HepG2 (cell line): Measurements from ENCODE around the gene GDF15. TPM values are rescaled to one million over a fixed set of nuclear protein-coding genes. Genes with fewer than 3 reads are reported as not detected.

ENCODE experiments used
- E2F1 ChIP-seq: sonication (generic); formaldehyde crosslinking; IDR thresholded peaks from 2 replicates; pipeline ENCODE4 v1.5.0; 2020; ENCODE audit warnings: missing genetic modification reagents
- HNF1A ChIP-seq, 2 experiments: sonication (generic) in 1 of 2; formaldehyde crosslinking in 1 of 2; IDR thresholded peaks; 2 replicates each; pipeline versions ENCODE4 v1.4.0 to v1.6.1; 2016 to 2020; ENCODE audit warnings: borderline replicate concordance in 1 of 2, low read depth in 1 of 2, mild to moderate bottlenecking in 1 of 2, missing genetic modification reagents in 1 of 2
- MAFK ChIP-seq, 2 experiments: IDR thresholded peaks in 1 of 2; conservative IDR thresholded peaks in 1 of 2; 2 replicates each; pipeline ENCODE4 v1.6.1; 2011; ENCODE audit warnings: improper control_type of control experiment in 2 of 2, low read length in 2 of 2
- MBD4 ChIP-seq: IDR thresholded peaks from 2 replicates; pipeline ENCODE4 v1.6.1; 2012; ENCODE audit warnings: low read length, inconsistent platforms, borderline replicate concordance
- NFKB2 ChIP-seq: sonication (generic); formaldehyde crosslinking; IDR thresholded peaks from 2 replicates; pipeline ENCODE4 v1.4.0; 2020; ENCODE audit warnings: missing genetic modification reagents, borderline replicate concordance
- RBFOX2 ChIP-seq: fragments of 200-400 bp; formaldehyde crosslinking; IDR thresholded peaks from 2 replicates; pipeline ENCODE4 v1.6.1; 2017; ENCODE audit warnings: low read depth, mild to moderate bottlenecking, low read length
- ZBTB39 ChIP-seq: sonication (generic); formaldehyde crosslinking; IDR thresholded peaks from 2 replicates; pipeline ENCODE4 v1.5.0; 2020; ENCODE audit warnings: missing genetic modification reagents
- ZNF12 ChIP-seq: sonication (generic); formaldehyde crosslinking; IDR thresholded peaks from 2 replicates; pipeline ENCODE4 v1.5.0; 2020; ENCODE audit warnings: missing genetic modification reagents
- ZNF354B ChIP-seq: sonication (generic); formaldehyde crosslinking; IDR thresholded peaks from 2 replicates; pipeline ENCODE4 v1.8.0; 2022; ENCODE audit warnings: mild to moderate bottlenecking, missing genetic modification reagents
- ZNF484 ChIP-seq: sonication (generic); formaldehyde crosslinking; IDR thresholded peaks from 2 replicates; pipeline ENCODE4 v1.5.1; 2020; ENCODE audit warnings: mild to moderate bottlenecking, low read depth, missing genetic modification reagents, borderline replicate concordance
- ZNF558 ChIP-seq: sonication (generic); formaldehyde crosslinking; IDR thresholded peaks from 2 replicates; pipeline ENCODE4 v1.9.0; 2022; ENCODE audit warnings: mild to moderate bottlenecking, missing genetic modification reagents, borderline replicate concordance
- ZNF710 ChIP-seq: sonication (generic); formaldehyde crosslinking; IDR thresholded peaks from 2 replicates; pipeline ENCODE4 v1.5.0; 2020; ENCODE audit warnings: mild to moderate bottlenecking, missing genetic modification reagents, borderline replicate concordance
- ZNF775 ChIP-seq: sonication (generic); formaldehyde crosslinking; IDR thresholded peaks from 2 replicates; pipeline ENCODE4 v1.4.0; 2020; ENCODE audit warnings: missing genetic modification reagents, mild to moderate bottlenecking, moderate library complexity, borderline replicate concordance
- polyA plus RNA-seq, 8 experiments: library from polyadenylated mRNA; depleted of rRNA in 3 of 8; stranded (reverse) in 7 of 8; unstranded in 1 of 8; fragments of >200 nt; fragmentation: Illumina TruSeq in 4 of 8; extraction: Trizol in 4 of 8; gene quantifications; 2 replicates each; pipeline versions ENCODE4 v1.2.1 to v1.2.3, GENCODE V29; 2011 to 2016; ENCODE audit warnings: low read depth in 4 of 8, missing spikeins in 1 of 8, mixed read lengths in 1 of 8; ENCODE audit not compliant: insufficient read depth in 1 of 8
- total RNA-seq, 5 experiments: library from RNA; depleted of rRNA; stranded (reverse); fragments of >200 nt; fragmentation: Illumina TruSeq; extraction: Trizol; gene quantifications; 2 replicates each; pipeline ENCODE4 v1.2.3, GENCODE V29; 2016; ENCODE audit warnings: low read depth in 1 of 5
- TF ChIP-seq, protein P1 (sequence below): sonication (generic); formaldehyde crosslinking; IDR thresholded peaks from 2 replicates; pipeline ENCODE4 v1.4.0; 2020; ENCODE audit warnings: missing genetic modification reagents, borderline replicate concordance

GDF15 gene
- total and polyA plus RNA-seq, 2 of the 13 experiments (the other 11 are each of a cell fraction or from before 2014, with no cell fraction given) = 146 to 422 TPM

DNA sequence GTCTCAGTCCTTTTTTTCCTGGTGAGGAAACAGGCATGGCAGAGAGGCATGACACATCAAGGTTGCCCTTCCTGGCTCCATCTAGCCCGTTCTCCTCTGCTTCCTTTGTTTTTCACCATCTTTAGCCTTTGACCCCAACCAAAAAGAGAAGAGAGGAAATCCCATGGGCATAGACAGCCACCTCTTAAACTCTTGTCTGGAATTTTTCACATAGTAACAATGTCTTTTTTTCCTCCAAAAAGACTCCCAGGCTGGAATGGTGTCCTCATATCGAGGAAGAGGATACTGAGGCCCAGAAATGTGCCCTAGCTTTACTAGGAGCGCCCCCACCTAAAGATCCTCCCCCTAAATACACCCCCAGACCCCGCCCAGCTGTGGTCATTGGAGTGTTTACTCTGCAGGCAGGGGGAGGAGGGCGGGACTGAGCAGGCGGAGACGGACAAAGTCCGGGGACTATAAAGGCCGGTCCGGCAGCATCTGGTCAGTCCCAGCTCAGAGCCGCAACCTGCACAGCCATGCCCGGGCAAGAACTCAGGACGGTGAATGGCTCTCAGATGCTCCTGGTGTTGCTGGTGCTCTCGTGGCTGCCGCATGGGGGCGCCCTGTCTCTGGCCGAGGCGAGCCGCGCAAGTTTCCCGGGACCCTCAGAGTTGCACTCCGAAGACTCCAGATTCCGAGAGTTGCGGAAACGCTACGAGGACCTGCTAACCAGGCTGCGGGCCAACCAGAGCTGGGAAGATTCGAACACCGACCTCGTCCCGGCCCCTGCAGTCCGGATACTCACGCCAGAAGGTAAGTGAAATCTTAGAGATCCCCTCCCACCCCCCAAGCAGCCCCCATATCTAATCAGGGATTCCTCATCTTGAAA is at the start of gene GDF15 (continued):
- TF ChIP-seq, protein P1, sequence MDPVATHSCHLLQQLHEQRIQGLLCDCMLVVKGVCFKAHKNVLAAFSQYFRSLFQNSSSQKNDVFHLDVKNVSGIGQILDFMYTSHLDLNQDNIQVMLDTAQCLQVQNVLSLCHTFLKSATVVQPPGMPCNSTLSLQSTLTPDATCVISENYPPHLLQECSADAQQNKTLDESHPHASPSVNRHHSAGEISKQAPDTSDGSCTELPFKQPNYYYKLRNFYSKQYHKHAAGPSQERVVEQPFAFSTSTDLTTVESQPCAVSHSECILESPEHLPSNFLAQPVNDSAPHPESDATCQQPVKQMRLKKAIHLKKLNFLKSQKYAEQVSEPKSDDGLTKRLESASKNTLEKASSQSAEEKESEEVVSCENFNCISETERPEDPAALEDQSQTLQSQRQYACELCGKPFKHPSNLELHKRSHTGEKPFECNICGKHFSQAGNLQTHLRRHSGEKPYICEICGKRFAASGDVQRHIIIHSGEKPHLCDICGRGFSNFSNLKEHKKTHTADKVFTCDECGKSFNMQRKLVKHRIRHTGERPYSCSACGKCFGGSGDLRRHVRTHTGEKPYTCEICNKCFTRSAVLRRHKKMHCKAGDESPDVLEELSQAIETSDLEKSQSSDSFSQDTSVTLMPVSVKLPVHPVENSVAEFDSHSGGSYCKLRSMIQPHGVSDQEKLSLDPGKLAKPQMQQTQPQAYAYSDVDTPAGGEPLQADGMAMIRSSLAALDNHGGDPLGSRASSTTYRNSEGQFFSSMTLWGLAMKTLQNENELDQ (CRISPR knock-in tag) = no peak
- peak; percentile 98 for TF ChIP-seq RBFOX2
- peak; percentile 95 for TF ChIP-seq ZNF558 (CRISPR knock-in tag)
- TF ChIP-seq ZNF12 (CRISPR knock-in tag) = peak; percentile 78; the same call in 1 of the 2 replicates
- TF ChIP-seq ZNF775 = peak; percentile 96
- no peak for TF ChIP-seq ZNF484 (CRISPR knock-in tag)
- TF ChIP-seq ZNF710 (CRISPR knock-in tag) = 0 out of 2 replicates have a peak, but pooled peaks have one; percentile 22
- no peak for TF ChIP-seq MAFK (conservative IDR thresholded peaks at IDR 0.05 in 1 of 2, IDR thresholded peaks at IDR 0.05 in 1 of 2; ENCODE audit: low read length in 2 of 2)
- no peak; the same call in none of the 2 replicates for TF ChIP-seq MBD4
- TF ChIP-seq NFKB2 (CRISPR knock-in tag) = peak; percentile 97
- 0 out of 2 replicates have a peak, but pooled peaks have one; percentile 25 for TF ChIP-seq HNF1A (IDR thresholded peaks at IDR 0.05; ENCODE audit: low read depth)
- TF ChIP-seq HNF1A (CRISPR knock-in tag; IDR thresholded peaks at IDR 0.05; ENCODE audit: borderline replicate concordance) = peak; percentile 79; the same call in 1 of the 2 replicates
- TF ChIP-seq E2F1 (CRISPR knock-in tag) = peak; percentile 87
- TF ChIP-seq ZBTB39 = no peak
- TF ChIP-seq ZNF354B (CRISPR knock-in tag) = 0 out of 2 replicates have a peak, but pooled peaks have one; percentile 71
